Sigmoid colon (tissue), 4 donors: ENCODE results near the gene GNLY.
A peak's percentile ranks its signal among the peaks of the same experiment; 100 is the strongest.

Source experiments
- EP300 ChIP-seq, 4 donors: sonication (generic); formaldehyde crosslinking; IDR thresholded peaks; one replicate each; pipeline ENCODE4 v1.6.1; 2017; ENCODE audit warnings: antibody characterized with exemption in 4 of 4
- POLR2A ChIP-seq, 2 donors: fragments of 450-650 bp; IDR thresholded peaks; one replicate each; pipeline ENCODE4 v1.6.1; 2016; ENCODE audit warnings: antibody characterized with exemption in 2 of 2, mild to moderate bottlenecking in 2 of 2, moderate library complexity in 2 of 2
- POLR2AphosphoS5 ChIP-seq, 4 donors: sonication (generic); formaldehyde crosslinking; IDR thresholded peaks; one replicate each; pipeline ENCODE4 v1.6.1; 2017; ENCODE audit warnings: antibody characterized with exemption in 4 of 4
- TF ChIP-seq, protein P1 (sequence below), 4 experiments: fragments of 450-650 bp in 3 of 4; fragments of 200-600 bp in 1 of 4; IDR thresholded peaks; one replicate each; pipeline ENCODE4 v1.5.1; 2016 to 2019; ENCODE audit warnings: antibody characterized with exemption in 4 of 4, mild to moderate bottlenecking in 3 of 4, moderate library complexity in 2 of 4

DNA sequence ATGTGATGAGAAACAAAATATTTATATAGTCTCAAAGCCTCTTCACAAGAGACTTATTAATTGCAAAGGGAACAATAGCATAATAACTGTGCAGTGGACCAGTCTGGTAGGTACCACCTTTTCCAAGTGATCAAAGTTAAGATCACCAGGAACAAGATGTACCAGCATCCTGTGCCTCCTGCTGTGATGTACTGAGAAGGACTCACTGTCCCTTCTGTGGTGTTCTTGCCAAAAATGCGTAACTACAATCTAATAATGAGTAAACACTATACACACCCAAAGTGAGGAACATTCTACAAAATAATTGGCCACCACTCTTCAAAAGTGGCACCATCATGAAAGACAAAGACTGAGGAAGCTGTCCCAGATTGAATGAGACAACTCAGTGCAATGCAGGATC lies 14.5 kb downstream of the GNLY start:
- TF ChIP-seq, protein P1, sequence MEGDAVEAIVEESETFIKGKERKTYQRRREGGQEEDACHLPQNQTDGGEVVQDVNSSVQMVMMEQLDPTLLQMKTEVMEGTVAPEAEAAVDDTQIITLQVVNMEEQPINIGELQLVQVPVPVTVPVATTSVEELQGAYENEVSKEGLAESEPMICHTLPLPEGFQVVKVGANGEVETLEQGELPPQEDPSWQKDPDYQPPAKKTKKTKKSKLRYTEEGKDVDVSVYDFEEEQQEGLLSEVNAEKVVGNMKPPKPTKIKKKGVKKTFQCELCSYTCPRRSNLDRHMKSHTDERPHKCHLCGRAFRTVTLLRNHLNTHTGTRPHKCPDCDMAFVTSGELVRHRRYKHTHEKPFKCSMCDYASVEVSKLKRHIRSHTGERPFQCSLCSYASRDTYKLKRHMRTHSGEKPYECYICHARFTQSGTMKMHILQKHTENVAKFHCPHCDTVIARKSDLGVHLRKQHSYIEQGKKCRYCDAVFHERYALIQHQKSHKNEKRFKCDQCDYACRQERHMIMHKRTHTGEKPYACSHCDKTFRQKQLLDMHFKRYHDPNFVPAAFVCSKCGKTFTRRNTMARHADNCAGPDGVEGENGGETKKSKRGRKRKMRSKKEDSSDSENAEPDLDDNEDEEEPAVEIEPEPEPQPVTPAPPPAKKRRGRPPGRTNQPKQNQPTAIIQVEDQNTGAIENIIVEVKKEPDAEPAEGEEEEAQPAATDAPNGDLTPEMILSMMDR (IDR thresholded peaks at IDR 0.05): no peak
- no peak for TF ChIP-seq POLR2A (IDR thresholded peaks at IDR 0.05)
- peak in 2 of 4 donors; percentile 40 for TF ChIP-seq POLR2AphosphoS5 (IDR thresholded peaks at IDR 0.05)
- TF ChIP-seq EP300 (IDR thresholded peaks at IDR 0.05): peak in 2 of 4 donors; percentile 47 to 77
